Loucy (cell line): Measurements from ENCODE around the gene S100A9.

Experiments
- H2AFZ ChIP-seq: fragments of 200-600 bp; sonication (generic); 2 replicates; pipeline ENCODE4 v1.6.0; 2016; ENCODE audit warnings: antibody characterized with exemption, mild to moderate bottlenecking, low read length, moderate library complexity
- H3F3A ChIP-seq: fragments of 200-600 bp; 2 replicates; pipeline ENCODE4 v1.6.0; 2016; ENCODE audit warnings: antibody characterized with exemption, low read depth, mild to moderate bottlenecking
- H3K27me3 ChIP-seq: fragments of 200-600 bp; sonication (generic); 2 replicates; pipeline ENCODE4 v1.6.1; 2014; ENCODE audit warnings: low read length, mild to moderate bottlenecking; ENCODE audit not compliant: insufficient read depth, poor library complexity, severe bottlenecking
- H3K36me3 ChIP-seq: fragments of 200-600 bp; sonication (generic); 2 replicates; pipeline ENCODE4 v1.6.1; 2016; ENCODE audit warnings: low read length; ENCODE audit not compliant: insufficient read depth
- H3K4me1 ChIP-seq: fragments of 200-600 bp; sonication (generic); 2 replicates; pipeline ENCODE4 v1.5.1; 2014; ENCODE audit warnings: low read length, mild to moderate bottlenecking; ENCODE audit not compliant: insufficient read depth, poor library complexity, severe bottlenecking
- H3K4me2 ChIP-seq: fragments of 200-600 bp; sonication (generic); 2 replicates; pipeline ENCODE4 v1.6.0; 2014; ENCODE audit warnings: antibody characterized with exemption, low read length, low read depth, mild to moderate bottlenecking; ENCODE audit not compliant: poor library complexity, severe bottlenecking
- H3K4me3 ChIP-seq: fragments of 200-600 bp; sonication (generic); 2 replicates; pipeline ENCODE4 v1.5.1; 2014; ENCODE audit warnings: low read length, mild to moderate bottlenecking, mixed read lengths; ENCODE audit not compliant: poor library complexity, severe bottlenecking
- H3K79me2 ChIP-seq: fragments of 200-600 bp; sonication (generic); 2 replicates; pipeline ENCODE4 v1.6.1; 2014; ENCODE audit warnings: low read length; ENCODE audit not compliant: insufficient read depth
- H3K9ac ChIP-seq: fragments of 200-600 bp; sonication (generic); 2 replicates; pipeline ENCODE4 v1.6.0; 2014; ENCODE audit warnings: mild to moderate bottlenecking, low read depth, low read length, moderate library complexity; ENCODE audit not compliant: poor library complexity, severe bottlenecking
- H3K9me2 ChIP-seq: fragments of 200-600 bp; sonication (generic); replicated peaks from 2 replicates; pipeline ENCODE4 v1.6.1; 2016; ENCODE audit warnings: low read depth, low read length, mixed read lengths
- H3K9me3 ChIP-seq: fragments of 200-600 bp; sonication (generic); 2 replicates; pipeline ENCODE4 v1.6.1; 2014; ENCODE audit warnings: mild to moderate bottlenecking, antibody characterized with exemption, low read length, low read depth; ENCODE audit not compliant: insufficient read depth
- H4K20me1 ChIP-seq: fragments of 200-600 bp; sonication (generic); 2 replicates; pipeline ENCODE4 v1.6.0; 2014; ENCODE audit warnings: antibody characterized with exemption, low read length, mild to moderate bottlenecking; ENCODE audit not compliant: insufficient read depth, poor library complexity, severe bottlenecking
- EZH2phosphoT487 ChIP-seq: fragments of 200-600 bp; IDR thresholded peaks from 2 replicates; pipeline ENCODE4 v1.6.1; 2018; ENCODE audit warnings: antibody characterized with exemption, mild to moderate bottlenecking, moderate library complexity, borderline replicate concordance
- TF ChIP-seq, protein P1 (sequence below): fragments of 200-600 bp; sonication (generic); conservative IDR thresholded peaks from 2 replicates; pipeline ENCODE4 v1.5.1; 2014; ENCODE audit warnings: mild to moderate bottlenecking, antibody characterized with exemption, low read length

The S100A9 gene

DNA sequence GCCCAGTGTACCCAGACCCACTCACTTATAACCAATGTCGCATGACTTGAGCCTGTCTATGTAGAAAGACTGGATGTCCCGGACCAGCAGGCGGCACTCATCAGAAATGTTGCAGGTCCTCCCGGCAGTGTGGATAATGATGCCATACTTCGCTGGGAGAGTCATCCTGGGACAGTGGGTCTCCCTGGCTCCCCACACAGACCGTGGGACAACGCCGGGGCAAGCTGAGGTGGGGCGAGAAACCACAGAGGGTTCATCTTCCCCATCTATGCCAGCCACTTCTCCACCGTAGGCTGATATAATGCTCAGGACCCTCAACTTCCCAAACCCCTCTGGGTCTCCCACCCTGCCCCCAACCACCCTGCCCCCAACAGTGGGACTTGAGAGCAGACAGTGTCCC is 17.3 kb upstream of the S100A9 start:
- Histone ChIP-seq H3K79me2 (no peaks in the 10 kb centered on the region), H3K27me3 (no peaks in the 10 kb centered on the region), H3K9me3 (no peaks in the 10 kb centered on the region), H3K4me1 (peaks cover 59% of the 10 kb centered on the region), H3K4me2 (peak overlapping the region; percentile 47), H3K9ac (no peak overlapping the region), H2AFZ (no peak overlapping the region), H3F3A (no peaks in the 10 kb centered on the region), H3K4me3 (no peak overlapping the region), H3K9me2 (no peaks in the 10 kb centered on the region), H4K20me1 (no peaks in the 10 kb centered on the region), H3K36me3 (no peaks in the 10 kb centered on the region)
- no peak for TF ChIP-seq EZH2phosphoT487
- TF ChIP-seq, protein P1, sequence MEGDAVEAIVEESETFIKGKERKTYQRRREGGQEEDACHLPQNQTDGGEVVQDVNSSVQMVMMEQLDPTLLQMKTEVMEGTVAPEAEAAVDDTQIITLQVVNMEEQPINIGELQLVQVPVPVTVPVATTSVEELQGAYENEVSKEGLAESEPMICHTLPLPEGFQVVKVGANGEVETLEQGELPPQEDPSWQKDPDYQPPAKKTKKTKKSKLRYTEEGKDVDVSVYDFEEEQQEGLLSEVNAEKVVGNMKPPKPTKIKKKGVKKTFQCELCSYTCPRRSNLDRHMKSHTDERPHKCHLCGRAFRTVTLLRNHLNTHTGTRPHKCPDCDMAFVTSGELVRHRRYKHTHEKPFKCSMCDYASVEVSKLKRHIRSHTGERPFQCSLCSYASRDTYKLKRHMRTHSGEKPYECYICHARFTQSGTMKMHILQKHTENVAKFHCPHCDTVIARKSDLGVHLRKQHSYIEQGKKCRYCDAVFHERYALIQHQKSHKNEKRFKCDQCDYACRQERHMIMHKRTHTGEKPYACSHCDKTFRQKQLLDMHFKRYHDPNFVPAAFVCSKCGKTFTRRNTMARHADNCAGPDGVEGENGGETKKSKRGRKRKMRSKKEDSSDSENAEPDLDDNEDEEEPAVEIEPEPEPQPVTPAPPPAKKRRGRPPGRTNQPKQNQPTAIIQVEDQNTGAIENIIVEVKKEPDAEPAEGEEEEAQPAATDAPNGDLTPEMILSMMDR = no peak

- Histone ChIP-seq H3F3A (no peaks in the 10 kb centered on the region), H2AFZ (no peak overlapping the region), H3K9me3 (no peaks in the 10 kb centered on the region), H3K4me1 (peaks cover 70% of the 10 kb centered on the region), H3K9me2 (no peaks in the 10 kb centered on the region), H3K36me3 (no peaks in the 10 kb centered on the region), H3K9ac (no peak overlapping the region), H3K27me3 (no peaks in the 10 kb centered on the region), H3K79me2 (no peaks in the 10 kb centered on the region), H3K4me2 (no peak overlapping the region), H3K4me3 (no peak overlapping the region), H4K20me1 (no peaks in the 10 kb centered on the region)
- TF ChIP-seq, protein P1 = no peak
- TF ChIP-seq EZH2phosphoT487 = no peak
Observed at GRCh38 chr1:153341431-153341934, 16.2 kb upstream of the S100A9 start.

DNA sequence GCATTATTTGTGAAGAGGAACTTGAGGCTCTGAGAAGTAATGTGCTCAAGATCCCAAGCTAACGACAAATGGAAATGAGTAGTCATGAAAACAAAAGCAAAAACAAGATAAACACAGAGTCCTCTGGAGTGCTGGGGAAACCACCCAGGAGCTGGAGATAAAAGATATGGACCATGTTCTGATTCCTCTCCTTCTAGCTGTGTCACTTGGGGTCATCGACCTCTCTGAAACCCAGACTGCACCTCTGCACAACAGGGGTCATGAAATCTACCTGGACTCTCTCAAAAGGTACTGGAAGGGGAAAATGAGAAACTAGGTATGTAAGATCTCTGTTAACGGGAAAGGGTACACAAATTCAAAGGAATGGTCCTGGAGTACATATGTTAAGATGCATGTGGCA is 15.5 kb upstream of the S100A9 start:
- no peak for TF ChIP-seq EZH2phosphoT487
- TF ChIP-seq, protein P1 = no peak
- Histone ChIP-seq H4K20me1 (no peaks in the 10 kb centered on the region), H3K9me2 (no peaks in the 10 kb centered on the region), H3K4me3 (no peak overlapping the region), H3K9me3 (no peaks in the 10 kb centered on the region), H3K27me3 (no peaks in the 10 kb centered on the region), H2AFZ (no peak overlapping the region), H3F3A (no peaks in the 10 kb centered on the region), H3K4me2 (no peak overlapping the region), H3K9ac (no peak overlapping the region), H3K36me3 (no peaks in the 10 kb centered on the region), H3K79me2 (no peaks in the 10 kb centered on the region), H3K4me1 (peaks cover 73% of the 10 kb centered on the region)
